Spinal cord (tissue), 10 donors: ENCODE measurements around the gene TSC2. TPM values are rescaled to one million over a fixed set of nuclear protein-coding genes. Genes with fewer than 3 reads are reported as not detected.

Experiments used
- DNase-seq, 6 donors: peaks; one replicate each; pipeline versions ENCODE4 v3.0.0 to v3.0.0-alpha.2; 2013 to 2015; ENCODE audit warnings: low spot score in 6 of 6, low read depth in 4 of 6
- H3K27ac ChIP-seq: one replicate; pipeline ENCODE4 v1.5.1; 2013; ENCODE audit warnings: low read depth, low read length, control low read depth
- H3K27me3 ChIP-seq: one replicate; pipeline ENCODE4 v1.6.1; 2013; ENCODE audit warnings: low read length; ENCODE audit not compliant: control insufficient read depth, insufficient read depth
- H3K36me3 ChIP-seq: one replicate; pipeline ENCODE4 v1.6.1; 2013; ENCODE audit warnings: low read length; ENCODE audit not compliant: control insufficient read depth, insufficient read depth
- H3K4me1 ChIP-seq: one replicate; pipeline ENCODE4 v1.6.1; 2013; ENCODE audit warnings: low read length; ENCODE audit not compliant: control insufficient read depth, insufficient read depth
- H3K4me3 ChIP-seq: one replicate; pipeline ENCODE4 v1.5.1; 2013; ENCODE audit warnings: low read depth, low read length, control low read depth
- H3K9me3 ChIP-seq: one replicate; pipeline ENCODE4 v1.6.1; 2013; ENCODE audit warnings: low read length; ENCODE audit not compliant: control insufficient read depth, insufficient read depth
- WGBS: methylation state at CpG from one replicate; pipeline ENCODE4 v1.1.5; 2013; ENCODE audit warnings: missing lambda C conversion rate; ENCODE audit not compliant: insufficient coverage; 5-methylcytosine and 5-hydroxymethylcytosine counted together
- polyA plus RNA-seq, 2 donors: library from polyadenylated mRNA; unstranded; fragments of 120-200 nt; gene quantifications; one replicate each; pipeline ENCODE4 v1.2.1, GENCODE V29; 2013; ENCODE audit not compliant: insufficient read length in 2 of 2
- total RNA-seq, 2 donors: library from RNA; depleted of rRNA in 1 of 2; stranded (reverse); fragments of 120-200 nt in 1 of 2; fragments of >200 nt in 1 of 2; gene quantifications; one replicate each; pipeline versions ENCODE4 v1.2.3 to v1.2.4, GENCODE V29; 2013 to 2014
- donor health status: healthy.

Gene TSC2
- total and polyA plus RNA-seq, 4 donors = 39.6 to 231 (median 117) TPM

GRCh38 chr16:2082171-2082982 is 34.6 kb downstream of the TSC2 start:
- Histone ChIP-seq H3K4me3 (no peak overlapping the region), H3K36me3 (peaks cover 100% of the 10 kb centered on the region), H3K27ac (no peak overlapping the region), H3K27me3 (no peaks in the 10 kb centered on the region), H3K9me3 (no peaks in the 10 kb centered on the region), H3K4me1 (no peaks in the 10 kb centered on the region)
- no peak for DNase-seq
- 78% methylated on average over 28 of the region's 32 CpGs for whole genome bisulfite sequencing

GRCh38 chr16:2082983-2083364 is 35.2 kb downstream of the TSC2 start:
- no peaks in the 10 kb centered on the region for H3K4me1 ChIP-seq
- H3K36me3 ChIP-seq = peaks cover 100% of the 10 kb centered on the region
- H3K4me3 ChIP-seq = no peak overlapping the region
- no peaks in the 10 kb centered on the region for H3K27me3 ChIP-seq
- 87% methylated on average over 10 of the region's 16 CpGs for WGBS
- no peaks in the 10 kb centered on the region for H3K9me3 ChIP-seq
- H3K27ac ChIP-seq = no peak overlapping the region
- no peak for DNase-seq

- H3K27ac ChIP-seq = no peak overlapping the region
These were observed 35.6 kb downstream of the TSC2 start for GRCh38 chr16:2083409-2083808.

GRCh38 chr16:2083876-2084780 is 36.3 kb downstream of the TSC2 start:
- 91% methylated on average over 44 of the region's 44 CpGs for WGBS
- Histone ChIP-seq H3K36me3 (peaks cover 100% of the 10 kb centered on the region), H3K9me3 (no peaks in the 10 kb centered on the region), H3K4me1 (no peaks in the 10 kb centered on the region), H3K27ac (no peak overlapping the region), H3K27me3 (no peaks in the 10 kb centered on the region), H3K4me3 (no peak overlapping the region)
- no peak for DNase-seq

More at GRCh38 chr16:2083409-2083808, 35.6 kb downstream of the TSC2 start:
- H3K36me3 ChIP-seq = peaks cover 100% of the 10 kb centered on the region
- H3K9me3 ChIP-seq = no peaks in the 10 kb centered on the region
- 93% methylated on average over 19 of the region's 19 CpGs for WGBS
- no peaks in the 10 kb centered on the region for H3K27me3 ChIP-seq
- H3K4me1 ChIP-seq = no peaks in the 10 kb centered on the region
- no peak overlapping the region for H3K4me3 ChIP-seq
- DNase-seq = no peak

- 90% methylated on average over 29 of the region's 29 CpGs for WGBS
- Histone ChIP-seq H3K4me3 (no peak overlapping the region), H3K36me3 (peaks cover 100% of the 10 kb centered on the region), H3K27me3 (no peaks in the 10 kb centered on the region), H3K4me1 (no peaks in the 10 kb centered on the region), H3K9me3 (no peaks in the 10 kb centered on the region), H3K27ac (no peak overlapping the region)
- no peak for DNase-seq
These were observed 37.3 kb downstream of the TSC2 start for GRCh38 chr16:2084895-2085625.

GRCh38 chr16:2085669-2086068 is 37.9 kb downstream of the TSC2 start:
- no peak overlapping the region for H3K4me3 ChIP-seq
- peaks cover 100% of the 10 kb centered on the region for H3K36me3 ChIP-seq
- 83% methylated on average over 11 of the region's 14 CpGs for WGBS
- no peak overlapping the region for H3K27ac ChIP-seq
- no peak for DNase-seq
- H3K4me1 ChIP-seq = no peaks in the 10 kb centered on the region
- H3K27me3 ChIP-seq = no peaks in the 10 kb centered on the region
- no peaks in the 10 kb centered on the region for H3K9me3 ChIP-seq

- WGBS = 94% methylated on average over 27 of the region's 27 CpGs
- Histone ChIP-seq H3K36me3 (peaks cover 96% of the 10 kb centered on the region), H3K4me3 (no peak overlapping the region), H3K27me3 (no peaks in the 10 kb centered on the region), H3K9me3 (no peaks in the 10 kb centered on the region), H3K27ac (no peak overlapping the region), H3K4me1 (no peaks in the 10 kb centered on the region)
- no peak for DNase-seq
These were observed 38.4 kb downstream of the TSC2 start for GRCh38 chr16:2086106-2086742.

GRCh38 chr16:2086812-2087747 is 39.3 kb downstream of the TSC2 start:
- H3K27me3 ChIP-seq = no peaks in the 10 kb centered on the region
- no peak overlapping the region for H3K27ac ChIP-seq
- H3K36me3 ChIP-seq = peaks cover 95% of the 10 kb centered on the region
- H3K4me3 ChIP-seq = no peak overlapping the region
- no peaks in the 10 kb centered on the region for H3K9me3 ChIP-seq
- DNase-seq = no peak
- WGBS = 91% methylated on average over 24 of the region's 30 CpGs
- peaks cover 7% of the 10 kb centered on the region for H3K4me1 ChIP-seq
